GM12878 (cell line): ENCODE data around the gene COL8A2. TPM values are rescaled to one million over a fixed set of nuclear protein-coding genes. Genes with fewer than 3 reads are reported as not detected.

ENCODE experiments used
- BHLHE40 ChIP-seq, 2 experiments: fragments of 450-650 bp in 1 of 2; IDR thresholded peaks; 2 replicates each; pipeline ENCODE4 v1.6.1; 2011 to 2017; ENCODE audit warnings: low read depth in 2 of 2, borderline replicate concordance in 1 of 2, improper control_type of control experiment in 1 of 2, low read length in 1 of 2, mild to moderate bottlenecking in 1 of 2
- CEBPB ChIP-seq, 2 experiments: fragments of 150-350 bp in 1 of 2; IDR thresholded peaks; 2 replicates each; pipeline ENCODE4 v1.6.1; 2012 to 2014; ENCODE audit warnings: low read depth in 2 of 2, low read length in 2 of 2, borderline replicate concordance in 1 of 2, inconsistent platforms in 1 of 2
- CREB1 ChIP-seq: IDR thresholded peaks from 2 replicates; pipeline ENCODE4 v1.6.1; 2012; ENCODE audit warnings: low read depth, mild to moderate bottlenecking, inconsistent platforms
- ETV6 ChIP-seq, 2 experiments: fragments of 450-650 bp in 1 of 2; IDR thresholded peaks in 1 of 2; conservative IDR thresholded peaks in 1 of 2; 2 replicates each; pipeline ENCODE4 v1.6.1; 2014; ENCODE audit warnings: antibody characterized with exemption in 1 of 2, borderline replicate concordance in 1 of 2, low read depth in 1 of 2, mild to moderate bottlenecking in 1 of 2, moderate library complexity in 1 of 2
- GABPA ChIP-seq: IDR thresholded peaks from 2 replicates; pipeline ENCODE4 v1.6.1; 2014; ENCODE audit warnings: antibody characterized with exemption, low read depth, mild to moderate bottlenecking, inconsistent platforms
- HDAC6 ChIP-seq: fragments of 200-600 bp; sonication (generic); IDR thresholded peaks from one replicate; pipeline ENCODE4 v1.8.0; 2017; ENCODE audit warnings: antibody characterized with exemption; ENCODE audit not compliant: unreplicated experiment
- KAT2A ChIP-seq: conservative IDR thresholded peaks from 2 replicates; pipeline ENCODE4 v1.6.1; 2011; ENCODE audit warnings: low read depth, low read length; ENCODE audit not compliant: control insufficient read depth
- KLF5 ChIP-seq: fragments of 450-650 bp; IDR thresholded peaks from 2 replicates; pipeline ENCODE4 v1.6.1; 2014; ENCODE audit warnings: mild to moderate bottlenecking; ENCODE audit not compliant: partially characterized antibody
- MEF2A ChIP-seq: IDR thresholded peaks from 2 replicates; pipeline ENCODE4 v1.6.1; 2011; ENCODE audit warnings: low read depth, mild to moderate bottlenecking, low read length, moderate library complexity; ENCODE audit not compliant: insufficient read depth
- MXI1 ChIP-seq: fragments of 150-350 bp; IDR thresholded peaks from 2 replicates; pipeline ENCODE4 v1.6.1; 2011; ENCODE audit warnings: low read depth, mild to moderate bottlenecking, inconsistent platforms, low read length, improper control_type of control experiment
- NRF1 ChIP-seq: conservative IDR thresholded peaks from 2 replicates; pipeline ENCODE4 v1.6.1; 2011; ENCODE audit warnings: mild to moderate bottlenecking, low read depth, low read length, improper control_type of control experiment
- POLR2A ChIP-seq: IDR thresholded peaks from 2 replicates; pipeline ENCODE4 v1.6.1; 2011; ENCODE audit warnings: low read depth, mild to moderate bottlenecking, low read length
- POLR2AphosphoS5 ChIP-seq: IDR thresholded peaks from 2 replicates; pipeline ENCODE4 v1.6.1; 2011; ENCODE audit warnings: mild to moderate bottlenecking, low read length, inconsistent platforms
- RELB ChIP-seq: fragments of 450-650 bp; IDR thresholded peaks from 2 replicates; pipeline ENCODE4 v1.6.1; 2017; ENCODE audit warnings: low read depth, mild to moderate bottlenecking, moderate library complexity
- SMAD1 ChIP-seq: fragments of 450-650 bp; IDR thresholded peaks from 2 replicates; pipeline ENCODE4 v1.6.1; 2018; ENCODE audit warnings: mild to moderate bottlenecking, low read depth; ENCODE audit not compliant: partially characterized antibody
- SREBF1 ChIP-seq: IDR thresholded peaks from 2 replicates; pipeline ENCODE4 v1.6.1; 2012; ENCODE audit warnings: mild to moderate bottlenecking, low read length
- TARDBP ChIP-seq: IDR thresholded peaks from 2 replicates; pipeline ENCODE4 v1.6.1; 2016; ENCODE audit warnings: borderline replicate concordance
- YBX1 ChIP-seq: fragments of 450-650 bp; IDR thresholded peaks from 2 replicates; pipeline ENCODE4 v1.6.1; 2016; ENCODE audit warnings: antibody characterized with exemption
- ZNF274 ChIP-seq: IDR thresholded peaks from one replicate; pipeline ENCODE4 v1.8.0; 2011; ENCODE audit not compliant: insufficient read length, insufficient read depth
- polyA plus RNA-seq, 11 experiments: library from polyadenylated mRNA; depleted of rRNA in 4 of 11; unstranded in 6 of 11; stranded (reverse) in 5 of 11; fragments of >200 nt; fragmentation: Nextera tagmentation in 4 of 11; fragmentation: Illumina TruSeq in 1 of 11; extraction: Ambion mirVana in 4 of 11; extraction: Trizol in 1 of 11; gene quantifications; 1 replicate in 1 of 11; 2 replicates in 10 of 11; pipeline versions ENCODE4 v1.2.1 to v1.2.3, GENCODE V29; 2011 to 2016; ENCODE audit warnings: inconsistent platforms in 2 of 11, missing spikeins in 2 of 11, low read depth in 1 of 11
- total RNA-seq, 4 experiments: library from RNA; depleted of rRNA in 3 of 4; stranded (reverse); fragments of >200 nt in 3 of 4; fragmentation: Illumina TruSeq in 1 of 4; extraction: Trizol in 1 of 4; gene quantifications; 2 replicates each; pipeline versions ENCODE4 v1.2.1 to v1.2.3, GENCODE V29; 2013 to 2021
- TF ChIP-seq, protein P1 (sequence below): fragments of 450-650 bp; IDR thresholded peaks from 2 replicates; pipeline ENCODE4 v1.6.1; 2017; ENCODE audit warnings: borderline replicate concordance
- TF ChIP-seq, protein P2 (sequence below): IDR thresholded peaks from 2 replicates; pipeline ENCODE4 v1.6.1; 2012; ENCODE audit warnings: low read depth, low read length, improper control_type of control experiment
- TF ChIP-seq, protein P3 (sequence below): IDR thresholded peaks from 2 replicates; pipeline ENCODE4 v1.6.1; 2011; ENCODE audit warnings: borderline replicate concordance, low read depth, mild to moderate bottlenecking, moderate library complexity, mixed read lengths, low read length; ENCODE audit not compliant: insufficient read depth; ENCODE audit errors: extremely low read length

The COL8A2 gene
- total and polyA plus RNA-seq, 10 of the 15 experiments (the other 5 are each of a cell fraction or from before 2014, with no cell fraction given), result 0.01 TPM; not detected in 9

- TF ChIP-seq NRF1 (no peak), YBX1 (no peak), CREB1 (no peak), ZNF274 (no peak), CEBPB (IDR thresholded peaks at IDR 0.05; ENCODE audit: borderline replicate concordance in 1 of 2, low read depth in 2 of 2, low read length in 2 of 2) (no peak), POLR2A (peak; percentile 70; the same call in 1 of the 2 replicates), SMAD1 (no peak), TARDBP (no peak), KLF5 (no peak), GABPA (no peak), MEF2A (no peak), SREBF1 (no peak), RELB (no peak; the same call in 1 of the 2 replicates), MXI1 (peak; percentile 51), POLR2AphosphoS5 (peak; percentile 55), KAT2A (no peak), ETV6 (conservative IDR thresholded peaks at IDR 0.05 in 1 of 2, IDR thresholded peaks at IDR 0.05 in 1 of 2; ENCODE audit: borderline replicate concordance in 1 of 2, low read depth in 1 of 2) (no peak), HDAC6 (no peak), BHLHE40 (IDR thresholded peaks at IDR 0.05; ENCODE audit: borderline replicate concordance in 1 of 2, low read depth in 2 of 2, low read length in 1 of 2) (0 out of 4 replicates have a peak, but pooled peaks of 1 of the 2 experiments have one; percentile 27)
- TF ChIP-seq, protein P1, sequence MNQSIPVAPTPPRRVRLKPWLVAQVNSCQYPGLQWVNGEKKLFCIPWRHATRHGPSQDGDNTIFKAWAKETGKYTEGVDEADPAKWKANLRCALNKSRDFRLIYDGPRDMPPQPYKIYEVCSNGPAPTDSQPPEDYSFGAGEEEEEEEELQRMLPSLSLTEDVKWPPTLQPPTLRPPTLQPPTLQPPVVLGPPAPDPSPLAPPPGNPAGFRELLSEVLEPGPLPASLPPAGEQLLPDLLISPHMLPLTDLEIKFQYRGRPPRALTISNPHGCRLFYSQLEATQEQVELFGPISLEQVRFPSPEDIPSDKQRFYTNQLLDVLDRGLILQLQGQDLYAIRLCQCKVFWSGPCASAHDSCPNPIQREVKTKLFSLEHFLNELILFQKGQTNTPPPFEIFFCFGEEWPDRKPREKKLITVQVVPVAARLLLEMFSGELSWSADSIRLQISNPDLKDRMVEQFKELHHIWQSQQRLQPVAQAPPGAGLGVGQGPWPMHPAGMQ, result no peak
- TF ChIP-seq, protein P2, sequence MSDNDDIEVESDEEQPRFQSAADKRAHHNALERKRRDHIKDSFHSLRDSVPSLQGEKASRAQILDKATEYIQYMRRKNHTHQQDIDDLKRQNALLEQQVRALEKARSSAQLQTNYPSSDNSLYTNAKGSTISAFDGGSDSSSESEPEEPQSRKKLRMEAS, result peak; percentile 23; the same call in 1 of the 2 replicates
- TF ChIP-seq, protein P3, sequence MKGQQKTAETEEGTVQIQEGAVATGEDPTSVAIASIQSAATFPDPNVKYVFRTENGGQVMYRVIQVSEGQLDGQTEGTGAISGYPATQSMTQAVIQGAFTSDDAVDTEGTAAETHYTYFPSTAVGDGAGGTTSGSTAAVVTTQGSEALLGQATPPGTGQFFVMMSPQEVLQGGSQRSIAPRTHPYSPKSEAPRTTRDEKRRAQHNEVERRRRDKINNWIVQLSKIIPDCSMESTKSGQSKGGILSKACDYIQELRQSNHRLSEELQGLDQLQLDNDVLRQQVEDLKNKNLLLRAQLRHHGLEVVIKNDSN, result peak; percentile 55
Observed at GRCh38 chr1:36156329-36157114, 31.5 kb upstream of the COL8A2 start (continued).
